Sciatic nerve (tissue), 2 donors: ENCODE results near the gene TMTC1. TPM values are rescaled to one million over a fixed set of nuclear protein-coding genes. Genes with fewer than 3 reads are reported as not detected.
"Not testable (repeated sequence)": the region's sequence is repeated elsewhere in the genome, so short reads cannot be mapped to it uniquely, and the experiment has no call there.

Experiments
- ATAC-seq: fragments of 200-7000 bp; cut with Tn5 transposase; one replicate; pipeline ENCODE4 v1.9.1; 2020; ENCODE audit warnings: mild to moderate bottlenecking, moderate library complexity
- DNase-seq: peaks from one replicate; pipeline ENCODE4 v3.0.0-alpha.2; 2020; ENCODE audit warnings: low spot score
- intact Hi-C: fragments of 100-400 bp; cut with DNase I; formaldehyde crosslinking; loops from one replicate; pipeline ENCODE4 v1.14.2; 2022
- total RNA-seq: library from RNA; stranded (reverse); fragmentation: NEBNext Ultra II Directional; extraction: Animal tissue kit (Norgen Biotek cat#: 25700); gene quantifications from one replicate; pipeline ENCODE4 v1.2.1, GENCODE V29; 2021
- donor health status: DM: no; HTN: no; CAD: no.
- donor health status: DM: no; HTN: no; CAD: no.

The TMTC1 gene
- total RNA-seq, 1 donor from 2014 or later, result 164 TPM

GRCh38 chr12:29563071-29563470 is 220.7 kb downstream of the TMTC1 start:
- no peak for DNase-seq
- ATAC-seq, result no peak
- intact Hi-C loops, result no loop called here

GRCh38 chr12:29562110-29562804 is 221.5 kb downstream of the TMTC1 start:
- ATAC-seq (peak; percentile 92), DNase-seq (no peak)
- intact Hi-C loops, result no loop called here

- DNase-seq, result no peak
- intact Hi-C loops, result no loop called here
- peak; percentile 46 for ATAC-seq
Measured at GRCh38 chr12:29561664-29562071, 222.1 kb downstream of the TMTC1 start.

GRCh38 chr12:29559198-29559597 is 224.5 kb downstream of the TMTC1 start:
- intact Hi-C loops, result no loop called here
- ATAC-seq (no peak), DNase-seq (no peak)

GRCh38 chr12:29556363-29556762 is 227.4 kb downstream of the TMTC1 start:
- ATAC-seq (no peak), DNase-seq (no peak)
- intact Hi-C loops, result no loop called here

- DNase-seq, ATAC-seq, intact Hi-C loops: not testable (repeated sequence)
Measured at GRCh38 chr12:29555451-29555850, 228.3 kb downstream of the TMTC1 start.

GRCh38 chr12:29552994-29553748 is 230.6 kb downstream of the TMTC1 start:
- ATAC-seq (peak; percentile 71), DNase-seq (no peak)
- intact Hi-C loops, result no loop called here

- DNase-seq (peak; percentile 80), ATAC-seq (peak; percentile 90)
- intact Hi-C loops, result no loop called here
Measured at GRCh38 chr12:29552324-29552927, 231.3 kb downstream of the TMTC1 start.

- intact Hi-C loops, result no loop called here
- ATAC-seq, result no peak
- no peak for DNase-seq
Measured at GRCh38 chr12:29551812-29552211, 231.9 kb downstream of the TMTC1 start.

- DNase-seq (no peak), ATAC-seq (no peak)
- intact Hi-C loops, result no loop called here
Measured at GRCh38 chr12:29547864-29548263, 235.9 kb downstream of the TMTC1 start.

- intact Hi-C loops, result no loop called here
- peak; percentile 31 for ATAC-seq
- no peak for DNase-seq
Measured at GRCh38 chr12:29547151-29547632, 236.6 kb downstream of the TMTC1 start.

GRCh38 chr12:29546000-29546399 is 237.7 kb downstream of the TMTC1 start:
- intact Hi-C loops, result no loop called here
- ATAC-seq (no peak), DNase-seq (no peak)

GRCh38 chr12:29545102-29545467 is 238.7 kb downstream of the TMTC1 start:
- no peak for ATAC-seq
- DNase-seq, result no peak
- intact Hi-C loops, result no loop called here

- intact Hi-C loops, result no loop called here
Measured at GRCh38 chr12:29544428-29545101, 239.2 kb downstream of the TMTC1 start.

GRCh38 chr12:29543036-29543435 is 240.7 kb downstream of the TMTC1 start:
- DNase-seq (no peak), ATAC-seq (no peak)
- intact Hi-C loops, result no loop called here

More at GRCh38 chr12:29544428-29545101, 239.2 kb downstream of the TMTC1 start:
- ATAC-seq, result no peak
- no peak for DNase-seq

GRCh38 chr12:29537298-29537697 is 246.4 kb downstream of the TMTC1 start:
- DNase-seq (no peak), ATAC-seq (no peak)
- intact Hi-C loops, result no loop called here

GRCh38 chr12:29534935-29535334 is 248.8 kb downstream of the TMTC1 start:
- ATAC-seq, result peak; percentile 57
- intact Hi-C loops, result no loop called here

GRCh38 chr12:29533815-29534489 is 249.8 kb downstream of the TMTC1 start:
- intact Hi-C loops, result no loop called here
- DNase-seq (no peak), ATAC-seq (peak; percentile 36)

More at GRCh38 chr12:29534935-29535334, 248.8 kb downstream of the TMTC1 start:
- no peak for DNase-seq

- intact Hi-C loops, result no loop called here
- ATAC-seq (no peak), DNase-seq (no peak)
Measured at GRCh38 chr12:29531471-29531870, 252.3 kb downstream of the TMTC1 start.
